ENCODE data around the gene VSIG10L2. TPM values are rescaled to one million over a fixed set of nuclear protein-coding genes. Genes with fewer than 3 reads are reported as not detected.
A peak's percentile ranks its signal among the peaks of the same experiment; 100 is the strongest.

VSIG10L2 gene
- total RNA-seq, 6 donors from 2014 or later, result 0.13 TPM; not detected in 5

- no peak for TF ChIP-seq POLR2A (IDR thresholded peaks at IDR 0.05)
- no peak for TF ChIP-seq POLR2AphosphoS5 (IDR thresholded peaks at IDR 0.05)
- no peak for TF ChIP-seq EP300 (IDR thresholded peaks at IDR 0.05)
- TF ChIP-seq, protein P1, sequence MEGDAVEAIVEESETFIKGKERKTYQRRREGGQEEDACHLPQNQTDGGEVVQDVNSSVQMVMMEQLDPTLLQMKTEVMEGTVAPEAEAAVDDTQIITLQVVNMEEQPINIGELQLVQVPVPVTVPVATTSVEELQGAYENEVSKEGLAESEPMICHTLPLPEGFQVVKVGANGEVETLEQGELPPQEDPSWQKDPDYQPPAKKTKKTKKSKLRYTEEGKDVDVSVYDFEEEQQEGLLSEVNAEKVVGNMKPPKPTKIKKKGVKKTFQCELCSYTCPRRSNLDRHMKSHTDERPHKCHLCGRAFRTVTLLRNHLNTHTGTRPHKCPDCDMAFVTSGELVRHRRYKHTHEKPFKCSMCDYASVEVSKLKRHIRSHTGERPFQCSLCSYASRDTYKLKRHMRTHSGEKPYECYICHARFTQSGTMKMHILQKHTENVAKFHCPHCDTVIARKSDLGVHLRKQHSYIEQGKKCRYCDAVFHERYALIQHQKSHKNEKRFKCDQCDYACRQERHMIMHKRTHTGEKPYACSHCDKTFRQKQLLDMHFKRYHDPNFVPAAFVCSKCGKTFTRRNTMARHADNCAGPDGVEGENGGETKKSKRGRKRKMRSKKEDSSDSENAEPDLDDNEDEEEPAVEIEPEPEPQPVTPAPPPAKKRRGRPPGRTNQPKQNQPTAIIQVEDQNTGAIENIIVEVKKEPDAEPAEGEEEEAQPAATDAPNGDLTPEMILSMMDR (IDR thresholded peaks at IDR 0.05), result no peak
- Histone ChIP-seq H3K9me3 (no peaks in the 10 kb centered on the region), H3K4me3 (no peak overlapping the region)
These were observed 10.0 kb downstream of the VSIG10L2 start for GRCh38 chr11:125955856-125956255.

GRCh38 chr11:125956391-125957134 lies 10.7 kb downstream of the VSIG10L2 start:
- Histone ChIP-seq H3K27me3 (no peaks in the 10 kb centered on the region), H3K9me3 (no peaks in the 10 kb centered on the region), H3K4me1 (peaks cover 0 to 9% (median 4%) of the 10 kb centered on the region in 4 donors), H3K36me3 (no peaks in the 10 kb centered on the region), H3K4me3 (no peak overlapping the region), H3K27ac (no peak overlapping the region)
- ATAC-seq (ENCODE audit: low FRiP score in 2 of 2), result peak in 1 of 2 donors; percentile 69
- peak in 1 of 2 donors; percentile 48 for DNase-seq
- 84 to 87% methylated on average over 22 of the region's 22 CpGs for WGBS, 2 donors
- TF ChIP-seq EP300 (IDR thresholded peaks at IDR 0.05) (no peak), POLR2A (IDR thresholded peaks at IDR 0.05) (no peak), POLR2AphosphoS5 (IDR thresholded peaks at IDR 0.05) (no peak)
- TF ChIP-seq, protein P1 (IDR thresholded peaks at IDR 0.05), result no peak

More at GRCh38 chr11:125955856-125956255, 10.0 kb downstream of the VSIG10L2 start:
- DNase-seq (no peak), ATAC-seq (ENCODE audit: low FRiP score in 2 of 2) (no peak)
- Histone ChIP-seq H3K27me3 (no peaks in the 10 kb centered on the region), H3K27ac (no peak overlapping the region), H3K4me1 (peaks cover 0 to 9% (median 5%) of the 10 kb centered on the region in 4 donors), H3K36me3 (no peaks in the 10 kb centered on the region)
- 88 to 94% methylated on average over 2 of the region's 2 CpGs for WGBS, 2 donors

DNA sequence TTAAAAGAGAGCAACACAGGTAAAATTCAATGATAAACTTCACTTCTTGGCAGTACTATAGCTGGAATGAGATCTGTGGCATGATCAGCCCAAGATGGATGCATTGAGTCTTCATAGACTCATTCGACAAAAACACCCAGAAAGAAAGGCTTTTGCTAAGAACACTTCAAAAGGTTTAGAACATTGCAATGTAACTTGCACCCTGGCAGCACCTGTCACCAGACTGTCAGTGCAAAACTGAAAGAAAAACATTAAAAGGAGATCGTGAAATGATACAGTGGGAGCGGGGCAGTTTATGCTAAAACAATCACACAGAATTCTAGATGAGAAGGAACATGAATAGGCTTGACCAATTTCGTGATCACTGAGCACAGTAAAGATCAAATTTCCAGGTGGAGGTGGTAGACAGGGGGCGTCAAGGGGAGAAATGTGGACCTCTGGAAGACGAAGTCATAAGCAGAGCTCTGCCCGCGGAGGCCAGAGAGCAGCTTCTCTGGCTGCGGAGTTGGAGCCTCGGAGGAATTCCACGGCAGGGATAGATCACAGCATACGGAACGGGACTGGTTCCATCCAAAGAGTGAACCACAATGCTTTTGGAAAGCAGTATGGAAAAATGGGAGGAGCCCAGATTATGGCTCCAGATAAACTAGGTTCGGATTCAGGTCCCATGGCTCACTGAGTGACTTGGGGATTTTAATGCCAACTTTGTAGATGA lies 11.9 kb downstream of the VSIG10L2 start:
- WGBS, 2 donors, result 89% methylated on average over 14 of the region's 14 CpGs
- DNase-seq (no peak), ATAC-seq (ENCODE audit: low FRiP score in 2 of 2) (no peak)
- no peaks in the 10 kb centered on the region for H3K27me3 ChIP-seq
- no peaks in the 10 kb centered on the region for H3K36me3 ChIP-seq
- H3K9me3 ChIP-seq, result no peaks in the 10 kb centered on the region
- peaks cover 0 to 6% (median 3%) of the 10 kb centered on the region in 4 donors for H3K4me1 ChIP-seq
- H3K4me3 ChIP-seq, result no peak overlapping the region
- TF ChIP-seq POLR2A (IDR thresholded peaks at IDR 0.05), result no peak
- TF ChIP-seq EP300 (IDR thresholded peaks at IDR 0.05), result no peak
- TF ChIP-seq, protein P1 (IDR thresholded peaks at IDR 0.05), result no peak
- no peak for TF ChIP-seq POLR2AphosphoS5 (IDR thresholded peaks at IDR 0.05)
- no peak overlapping the region for H3K27ac ChIP-seq

GRCh38 chr11:125958872-125959400 lies 13.1 kb downstream of the VSIG10L2 start:
- Histone ChIP-seq H3K36me3 (no peaks in the 10 kb centered on the region), H3K4me1 (no peaks in the 10 kb centered on the region), H3K27me3 (no peaks in the 10 kb centered on the region), H3K9me3 (no peaks in the 10 kb centered on the region), H3K27ac (no peak overlapping the region), H3K4me3 (no peak overlapping the region)
- TF ChIP-seq POLR2AphosphoS5 (IDR thresholded peaks at IDR 0.05) (no peak), POLR2A (IDR thresholded peaks at IDR 0.05) (no peak), EP300 (IDR thresholded peaks at IDR 0.05) (no peak)
- TF ChIP-seq, protein P1 (IDR thresholded peaks at IDR 0.05), result no peak
- ATAC-seq (ENCODE audit: low FRiP score in 2 of 2), result no peak
- WGBS, 2 donors, result 90 to 95% methylated on average over 4 of the region's 4 CpGs
- DNase-seq, result no peak

Data from upper lobe of left lung (tissue), 6 donors.